Measurements from ENCODE around the gene PATL2.

DNA sequence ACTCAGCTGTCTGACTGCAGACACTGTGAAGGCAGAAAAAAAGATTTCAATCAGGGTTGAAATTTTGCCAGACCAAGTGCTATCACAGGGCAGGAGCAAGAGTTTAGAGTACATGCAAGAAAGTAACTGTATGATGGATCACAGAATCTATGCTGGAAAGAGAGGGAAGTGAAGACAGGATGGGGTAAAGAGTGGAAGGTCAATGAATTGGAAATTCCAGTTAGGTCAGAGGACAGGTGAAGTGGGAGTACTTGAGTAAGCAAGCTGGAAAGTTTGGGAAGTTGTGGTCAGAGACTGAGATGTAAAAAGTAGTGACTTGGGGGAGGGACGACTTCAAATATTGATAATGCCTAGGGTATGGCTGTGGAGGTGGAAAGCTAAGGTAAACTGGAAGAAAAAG is 54.8 kb downstream of the PATL2 start:
- no peak for TF ChIP-seq POLR2A (IDR thresholded peaks at IDR 0.05)
- TF ChIP-seq, protein P1, sequence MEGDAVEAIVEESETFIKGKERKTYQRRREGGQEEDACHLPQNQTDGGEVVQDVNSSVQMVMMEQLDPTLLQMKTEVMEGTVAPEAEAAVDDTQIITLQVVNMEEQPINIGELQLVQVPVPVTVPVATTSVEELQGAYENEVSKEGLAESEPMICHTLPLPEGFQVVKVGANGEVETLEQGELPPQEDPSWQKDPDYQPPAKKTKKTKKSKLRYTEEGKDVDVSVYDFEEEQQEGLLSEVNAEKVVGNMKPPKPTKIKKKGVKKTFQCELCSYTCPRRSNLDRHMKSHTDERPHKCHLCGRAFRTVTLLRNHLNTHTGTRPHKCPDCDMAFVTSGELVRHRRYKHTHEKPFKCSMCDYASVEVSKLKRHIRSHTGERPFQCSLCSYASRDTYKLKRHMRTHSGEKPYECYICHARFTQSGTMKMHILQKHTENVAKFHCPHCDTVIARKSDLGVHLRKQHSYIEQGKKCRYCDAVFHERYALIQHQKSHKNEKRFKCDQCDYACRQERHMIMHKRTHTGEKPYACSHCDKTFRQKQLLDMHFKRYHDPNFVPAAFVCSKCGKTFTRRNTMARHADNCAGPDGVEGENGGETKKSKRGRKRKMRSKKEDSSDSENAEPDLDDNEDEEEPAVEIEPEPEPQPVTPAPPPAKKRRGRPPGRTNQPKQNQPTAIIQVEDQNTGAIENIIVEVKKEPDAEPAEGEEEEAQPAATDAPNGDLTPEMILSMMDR (IDR thresholded peaks at IDR 0.05) = no peak

Measured in right lobe of liver (tissue), 4 donors.